ENCODE results near the gene TMEM240.
"Not testable (repeated sequence)": the region's sequence is repeated elsewhere in the genome, so short reads cannot be mapped to it uniquely, and the experiment has no call there.

Gene TMEM240

GRCh38 chr1:1558591-1558990 lies 18.2 kb upstream of the TMEM240 start:
- in situ Hi-C loops (cut with MboI; ENCODE audit: low sequenced_read_pairs): no loop called here

- in situ Hi-C loops (cut with MboI; ENCODE audit: low sequenced_read_pairs): not testable (repeated sequence)
Observed at GRCh38 chr1:1557688-1558087, 17.3 kb upstream of the TMEM240 start.

GRCh38 chr1:1556961-1557360 lies 16.5 kb upstream of the TMEM240 start:
- in situ Hi-C loops (cut with MboI; ENCODE audit: low sequenced_read_pairs): not testable (repeated sequence)

GRCh38 chr1:1556505-1556904 lies 16.1 kb upstream of the TMEM240 start:
- in situ Hi-C loops (cut with MboI; ENCODE audit: low sequenced_read_pairs): no loop called here

GRCh38 chr1:1554926-1555915 lies 14.8 kb upstream of the TMEM240 start:
- in situ Hi-C loops (cut with MboI; ENCODE audit: low sequenced_read_pairs): no loop called here

GRCh38 chr1:1554550-1554925 lies 14.1 kb upstream of the TMEM240 start:
- in situ Hi-C loops (cut with MboI; ENCODE audit: low sequenced_read_pairs): no loop called here

GRCh38 chr1:1553821-1554494 lies 13.5 kb upstream of the TMEM240 start:
- in situ Hi-C loops (cut with MboI; ENCODE audit: low sequenced_read_pairs): no loop called here

GRCh38 chr1:1552263-1552639 lies 11.8 kb upstream of the TMEM240 start:
- in situ Hi-C loops (cut with MboI; ENCODE audit: low sequenced_read_pairs): no loop called here

- in situ Hi-C loops (cut with MboI; ENCODE audit: low sequenced_read_pairs): no loop called here
Observed at GRCh38 chr1:1551524-1552262, 11.3 kb upstream of the TMEM240 start.

- in situ Hi-C loops (cut with MboI; ENCODE audit: low sequenced_read_pairs): no loop called here
Observed at GRCh38 chr1:1550591-1551432, 10.4 kb upstream of the TMEM240 start.

- in situ Hi-C loops (cut with MboI; ENCODE audit: low sequenced_read_pairs): no loop called here
Observed at GRCh38 chr1:1550087-1550486, 9.7 kb upstream of the TMEM240 start.

- in situ Hi-C loops (cut with MboI; ENCODE audit: low sequenced_read_pairs): no loop called here
Observed at GRCh38 chr1:1548591-1548990, 8.2 kb upstream of the TMEM240 start.

- in situ Hi-C loops (cut with MboI; ENCODE audit: low sequenced_read_pairs): no loop called here
Observed at GRCh38 chr1:1547476-1547875, 7.1 kb upstream of the TMEM240 start.

GRCh38 chr1:1547011-1547410 lies 6.6 kb upstream of the TMEM240 start:
- in situ Hi-C loops (cut with MboI; ENCODE audit: low sequenced_read_pairs): no loop called here

GRCh38 chr1:1545946-1546737 lies 5.7 kb upstream of the TMEM240 start:
- in situ Hi-C loops (cut with MboI; ENCODE audit: low sequenced_read_pairs): no loop called here

- in situ Hi-C loops (cut with MboI; ENCODE audit: low sequenced_read_pairs): no loop called here
Observed at GRCh38 chr1:1544544-1544943, 4.1 kb upstream of the TMEM240 start.

- in situ Hi-C loops (cut with MboI; ENCODE audit: low sequenced_read_pairs): no loop called here
Observed at GRCh38 chr1:1543706-1544099, 3.3 kb upstream of the TMEM240 start.

GRCh38 chr1:1542766-1543705 lies 2.6 kb upstream of the TMEM240 start:
- in situ Hi-C loops (cut with MboI; ENCODE audit: low sequenced_read_pairs): no loop called here
